HEK293 (cell line): ENCODE results near the gene FDX1.

Experiments
- CTCF ChIA-PET: fragments of 350-600 bp; formaldehyde crosslinking; extraction: SDS; loops from one replicate; lab custom pipeline; 2021; ENCODE audit warnings: antibody characterized with exemption; lab: Yijun Ruan, JAX
- POLR2A ChIA-PET: fragments of 300-600 bp; formaldehyde crosslinking; extraction: SDS; loops from one replicate; lab custom pipeline; 2020; ENCODE audit warnings: antibody characterized with exemption, inconsistent platforms; lab: Yijun Ruan, JAX
- H3K27ac ChIP-seq: fragments of 200-500 bp; sonication (Bioruptor generic); 2 replicates; pipeline ENCODE4 v1.5.1; 2014; ENCODE audit warnings: low read depth, low read length, control low read depth, inconsistent platforms; ENCODE audit errors: extremely low read depth
- H3K36me3 ChIP-seq, 2 experiments: fragments of 200-500 bp in 1 of 2; sonication (Bioruptor generic) in 1 of 2; 1 replicate in 1 of 2; 2 replicates in 1 of 2; pipeline ENCODE4 v1.5.1; 2014 to 2017; ENCODE audit warnings: inconsistent platforms in 2 of 2, low read length in 2 of 2; ENCODE audit not compliant: control insufficient read depth in 2 of 2, insufficient read depth in 1 of 2
- H3K4me1 ChIP-seq: fragments of 200-500 bp; sonication (Bioruptor generic); 2 replicates; pipeline ENCODE4 v1.5.1; 2014; ENCODE audit warnings: mild to moderate bottlenecking, low read length, inconsistent platforms; ENCODE audit not compliant: control insufficient read depth, insufficient read depth
- H3K4me3 ChIP-seq: 2 replicates; pipeline ENCODE4 v1.5.1; 2011; ENCODE audit warnings: low read depth, mild to moderate bottlenecking, control low read depth, low read length, moderate library complexity
- H3K9me3 ChIP-seq: fragments of 200-500 bp; sonication (Bioruptor generic); 2 replicates; pipeline ENCODE4 v1.5.1; 2014; ENCODE audit warnings: low read depth, low read length, inconsistent platforms; ENCODE audit not compliant: control insufficient read depth, insufficient read depth
- KLF9 ChIP-seq: fragments of 450-650 bp; formaldehyde crosslinking; IDR thresholded peaks from 2 replicates; pipeline ENCODE4 v1.5.1; 2016; ENCODE audit warnings: missing biosample characterization, missing genetic modification characterization, low read depth
- MEIS1 ChIP-seq: sonication (generic); formaldehyde crosslinking; IDR thresholded peaks from 2 replicates; pipeline ENCODE4 v1.8.1; 2022; ENCODE audit warnings: missing genetic modification reagents, mild to moderate bottlenecking, borderline replicate concordance
- TCF7L2 ChIP-seq: IDR thresholded peaks from 2 replicates; pipeline ENCODE4 v1.6.1; 2011; ENCODE audit warnings: low read depth, mild to moderate bottlenecking, inconsistent platforms, low read length, moderate library complexity, borderline replicate concordance
- ZBTB17 ChIP-seq: fragments of 450-650 bp; formaldehyde crosslinking; IDR thresholded peaks from 2 replicates; pipeline ENCODE4 v1.5.1; 2016; ENCODE audit warnings: missing biosample characterization, missing genetic modification characterization
- ZBTB48 ChIP-seq: fragments of 450-650 bp; formaldehyde crosslinking; IDR thresholded peaks from 2 replicates; pipeline ENCODE4 v1.5.1; 2016; ENCODE audit warnings: missing biosample characterization, missing genetic modification characterization
- ZNF140 ChIP-seq: fragments of 450-650 bp; formaldehyde crosslinking; IDR thresholded peaks from 2 replicates; pipeline ENCODE4 v1.5.1; 2016; ENCODE audit warnings: missing biosample characterization, missing genetic modification characterization
- ZNF248 ChIP-seq: fragments of 450-650 bp; formaldehyde crosslinking; IDR thresholded peaks from 2 replicates; pipeline ENCODE4 v1.5.1; 2017; ENCODE audit warnings: missing biosample characterization, missing genetic modification characterization
- ZNF335 ChIP-seq: fragments of 450-650 bp; formaldehyde crosslinking; conservative IDR thresholded peaks from 2 replicates; pipeline ENCODE4 v1.5.1; 2016; ENCODE audit warnings: missing biosample characterization, missing genetic modification characterization
- ZNF404 ChIP-seq: fragments of 450-650 bp; formaldehyde crosslinking; IDR thresholded peaks from 2 replicates; pipeline ENCODE4 v1.5.1; 2017; ENCODE audit warnings: missing biosample characterization, missing genetic modification characterization
- ZNF501 ChIP-seq: fragments of 450-650 bp; formaldehyde crosslinking; IDR thresholded peaks from 2 replicates; pipeline ENCODE4 v1.5.1; 2016; ENCODE audit warnings: missing biosample characterization, missing genetic modification characterization
- ZNF530 ChIP-seq: fragments of 450-650 bp; formaldehyde crosslinking; IDR thresholded peaks from 2 replicates; pipeline ENCODE4 v1.5.1; 2016; ENCODE audit warnings: low read depth, missing biosample characterization, missing genetic modification characterization
- ZNF747 ChIP-seq: fragments of 450-650 bp; formaldehyde crosslinking; IDR thresholded peaks from 2 replicates; pipeline ENCODE4 v1.5.1; 2016; ENCODE audit warnings: missing biosample characterization, missing genetic modification characterization
- ZNF785 ChIP-seq: fragments of 450-650 bp; formaldehyde crosslinking; IDR thresholded peaks from 2 replicates; pipeline ENCODE4 v1.5.1; 2016; ENCODE audit warnings: missing biosample characterization, missing genetic modification characterization
- TF ChIP-seq, protein P1 (sequence below): fragments of 450-650 bp; formaldehyde crosslinking; IDR thresholded peaks from 2 replicates; pipeline ENCODE4 v1.5.1; 2016; ENCODE audit warnings: missing biosample characterization, missing genetic modification characterization, borderline replicate concordance
- TF ChIP-seq, protein P2 (sequence below): fragments of 450-650 bp; formaldehyde crosslinking; IDR thresholded peaks from 2 replicates; pipeline ENCODE4; 2016; ENCODE audit warnings: missing biosample characterization, missing genetic modification characterization
- TF ChIP-seq, protein P3 (sequence below): fragments of 450-650 bp; formaldehyde crosslinking; IDR thresholded peaks from 2 replicates; pipeline ENCODE4 v1.5.1; 2016; ENCODE audit warnings: missing biosample characterization, missing genetic modification characterization
- TF ChIP-seq, protein P4 (sequence below): fragments of 450-650 bp; formaldehyde crosslinking; IDR thresholded peaks from 2 replicates; pipeline ENCODE4 v1.5.1; 2016; ENCODE audit warnings: missing biosample characterization, missing genetic modification characterization, low read depth
- TF ChIP-seq, protein P5 (sequence below): fragments of 450-650 bp; formaldehyde crosslinking; IDR thresholded peaks from 2 replicates; pipeline ENCODE4 v1.5.1; 2017; ENCODE audit warnings: missing biosample characterization, missing genetic modification characterization
- TF ChIP-seq, protein P6 (sequence below): fragments of 450-650 bp; formaldehyde crosslinking; IDR thresholded peaks from 2 replicates; pipeline ENCODE4 v1.5.1; 2017; ENCODE audit warnings: missing biosample characterization, mild to moderate bottlenecking, missing genetic modification characterization, moderate library complexity
- TF ChIP-seq, protein P7 (sequence below): fragments of 450-650 bp; IDR thresholded peaks from 2 replicates; pipeline ENCODE4 v1.5.1; 2018; ENCODE audit warnings: missing biosample characterization, mild to moderate bottlenecking, missing genetic modification characterization

The FDX1 gene

DNA sequence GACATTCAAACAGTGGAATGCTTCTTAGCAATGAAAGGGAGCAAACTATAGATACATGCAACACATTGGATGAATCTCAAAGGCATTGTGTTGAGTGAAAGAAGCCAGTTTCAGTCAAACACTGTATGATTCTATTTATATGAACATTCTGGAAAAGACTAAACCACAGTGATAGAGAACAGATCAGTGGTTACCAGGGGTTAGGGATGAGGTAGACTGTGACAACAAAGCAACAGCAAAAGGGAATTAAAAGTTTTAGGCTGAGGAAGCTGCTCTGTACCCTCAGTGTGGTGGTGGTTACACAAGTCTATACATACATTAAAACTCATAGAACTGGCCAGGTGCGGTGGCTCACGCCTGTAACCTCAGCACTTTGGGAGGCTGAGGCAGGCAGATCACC, 23.0 kb downstream of the FDX1 start (continued):
- TF ChIP-seq ZNF785 (tag by site-specific recombination) (no peak), ZNF501 (tag by site-specific recombination) (no peak), ZBTB48 (tag by site-specific recombination) (no peak), ZNF140 (tag by site-specific recombination) (no peak), ZBTB17 (tag by site-specific recombination) (no peak)
- TF ChIP-seq, protein P1, sequence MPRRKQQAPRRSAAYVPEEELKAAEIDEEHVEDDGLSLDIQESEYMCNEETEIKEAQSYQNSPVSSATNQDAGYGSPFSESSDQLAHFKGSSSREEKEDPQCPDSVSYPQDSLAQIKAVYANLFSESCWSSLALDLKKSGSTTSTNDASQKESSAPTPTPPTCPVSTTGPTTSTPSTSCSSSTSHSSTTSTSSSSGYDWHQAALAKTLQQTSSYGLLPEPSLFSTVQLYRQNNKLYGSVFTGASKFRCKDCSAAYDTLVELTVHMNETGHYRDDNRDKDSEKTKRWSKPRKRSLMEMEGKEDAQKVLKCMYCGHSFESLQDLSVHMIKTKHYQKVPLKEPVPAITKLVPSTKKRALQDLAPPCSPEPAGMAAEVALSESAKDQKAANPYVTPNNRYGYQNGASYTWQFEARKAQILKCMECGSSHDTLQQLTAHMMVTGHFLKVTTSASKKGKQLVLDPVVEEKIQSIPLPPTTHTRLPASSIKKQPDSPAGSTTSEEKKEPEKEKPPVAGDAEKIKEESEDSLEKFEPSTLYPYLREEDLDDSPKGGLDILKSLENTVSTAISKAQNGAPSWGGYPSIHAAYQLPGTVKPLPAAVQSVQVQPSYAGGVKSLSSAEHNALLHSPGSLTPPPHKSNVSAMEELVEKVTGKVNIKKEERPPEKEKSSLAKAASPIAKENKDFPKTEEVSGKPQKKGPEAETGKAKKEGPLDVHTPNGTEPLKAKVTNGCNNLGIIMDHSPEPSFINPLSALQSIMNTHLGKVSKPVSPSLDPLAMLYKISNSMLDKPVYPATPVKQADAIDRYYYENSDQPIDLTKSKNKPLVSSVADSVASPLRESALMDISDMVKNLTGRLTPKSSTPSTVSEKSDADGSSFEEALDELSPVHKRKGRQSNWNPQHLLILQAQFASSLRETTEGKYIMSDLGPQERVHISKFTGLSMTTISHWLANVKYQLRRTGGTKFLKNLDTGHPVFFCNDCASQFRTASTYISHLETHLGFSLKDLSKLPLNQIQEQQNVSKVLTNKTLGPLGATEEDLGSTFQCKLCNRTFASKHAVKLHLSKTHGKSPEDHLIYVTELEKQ (tag by site-specific recombination): no peak
- TF ChIP-seq, protein P2, sequence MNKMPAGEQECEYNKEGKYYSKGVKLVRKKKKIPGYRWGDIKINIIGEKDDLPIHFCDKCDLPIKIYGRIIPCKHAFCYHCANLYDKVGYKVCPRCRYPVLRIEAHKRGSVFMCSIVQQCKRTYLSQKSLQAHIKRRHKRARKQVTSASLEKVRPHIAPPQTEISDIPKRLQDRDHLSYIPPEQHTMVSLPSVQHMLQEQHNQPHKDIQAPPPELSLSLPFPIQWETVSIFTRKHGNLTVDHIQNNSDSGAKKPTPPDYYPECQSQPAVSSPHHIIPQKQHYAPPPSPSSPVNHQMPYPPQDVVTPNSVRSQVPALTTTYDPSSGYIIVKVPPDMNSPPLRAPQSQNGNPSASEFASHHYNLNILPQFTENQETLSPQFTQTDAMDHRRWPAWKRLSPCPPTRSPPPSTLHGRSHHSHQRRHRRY (tag by site-specific recombination): no peak
- TF ChIP-seq, protein P3, sequence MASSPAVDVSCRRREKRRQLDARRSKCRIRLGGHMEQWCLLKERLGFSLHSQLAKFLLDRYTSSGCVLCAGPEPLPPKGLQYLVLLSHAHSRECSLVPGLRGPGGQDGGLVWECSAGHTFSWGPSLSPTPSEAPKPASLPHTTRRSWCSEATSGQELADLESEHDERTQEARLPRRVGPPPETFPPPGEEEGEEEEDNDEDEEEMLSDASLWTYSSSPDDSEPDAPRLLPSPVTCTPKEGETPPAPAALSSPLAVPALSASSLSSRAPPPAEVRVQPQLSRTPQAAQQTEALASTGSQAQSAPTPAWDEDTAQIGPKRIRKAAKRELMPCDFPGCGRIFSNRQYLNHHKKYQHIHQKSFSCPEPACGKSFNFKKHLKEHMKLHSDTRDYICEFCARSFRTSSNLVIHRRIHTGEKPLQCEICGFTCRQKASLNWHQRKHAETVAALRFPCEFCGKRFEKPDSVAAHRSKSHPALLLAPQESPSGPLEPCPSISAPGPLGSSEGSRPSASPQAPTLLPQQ (tag by site-specific recombination): no peak

DNA sequence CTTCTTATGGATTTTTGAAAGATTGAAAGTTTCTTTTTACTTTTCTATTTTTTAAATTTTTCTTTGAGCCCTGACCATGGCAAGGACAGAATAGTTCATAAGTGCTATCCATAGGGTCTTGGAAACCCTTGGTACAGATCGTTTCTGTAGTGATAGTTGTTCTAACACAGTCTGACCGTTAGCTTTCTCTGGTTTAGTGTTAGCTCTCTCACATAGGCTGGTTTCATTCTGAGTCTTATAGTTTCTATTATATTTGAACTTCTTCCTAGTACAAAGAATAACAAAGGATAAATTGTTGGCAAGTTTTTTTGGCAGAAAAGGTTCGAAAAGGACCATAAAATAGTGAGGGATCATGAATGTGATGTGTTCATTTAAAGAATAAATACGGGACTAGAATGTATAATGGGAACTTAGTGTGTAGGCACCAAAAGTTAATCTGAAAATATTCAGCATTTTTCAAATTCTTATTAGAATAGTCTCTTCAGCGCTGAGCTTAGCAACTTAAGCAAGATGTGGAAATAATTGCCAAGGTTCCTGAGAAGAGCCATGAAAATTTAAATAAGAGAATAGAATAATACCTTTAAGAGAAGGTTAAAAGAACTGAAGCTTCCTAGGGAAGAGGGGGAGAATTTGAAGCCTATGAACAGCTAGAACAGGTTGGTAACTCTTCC, 24.1 kb downstream of the FDX1 start:
- ChIA-PET CTCF (interaction anchor here (1.0 kb wide), 1 partner anchor 9 kb away, joined by 5 read pairs; no protein-coding TSS in a partner anchor), POLR2A (no interaction called here)
- H3K4me3 ChIP-seq: no peak overlapping the region
- no peaks in the 10 kb centered on the region for H3K4me1 ChIP-seq
- TF ChIP-seq, protein P4, sequence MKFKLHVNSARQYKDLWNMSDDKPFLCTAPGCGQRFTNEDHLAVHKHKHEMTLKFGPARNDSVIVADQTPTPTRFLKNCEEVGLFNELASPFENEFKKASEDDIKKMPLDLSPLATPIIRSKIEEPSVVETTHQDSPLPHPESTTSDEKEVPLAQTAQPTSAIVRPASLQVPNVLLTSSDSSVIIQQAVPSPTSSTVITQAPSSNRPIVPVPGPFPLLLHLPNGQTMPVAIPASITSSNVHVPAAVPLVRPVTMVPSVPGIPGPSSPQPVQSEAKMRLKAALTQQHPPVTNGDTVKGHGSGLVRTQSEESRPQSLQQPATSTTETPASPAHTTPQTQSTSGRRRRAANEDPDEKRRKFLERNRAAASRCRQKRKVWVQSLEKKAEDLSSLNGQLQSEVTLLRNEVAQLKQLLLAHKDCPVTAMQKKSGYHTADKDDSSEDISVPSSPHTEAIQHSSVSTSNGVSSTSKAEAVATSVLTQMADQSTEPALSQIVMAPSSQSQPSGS: no peak
- TF ChIP-seq, protein P5, sequence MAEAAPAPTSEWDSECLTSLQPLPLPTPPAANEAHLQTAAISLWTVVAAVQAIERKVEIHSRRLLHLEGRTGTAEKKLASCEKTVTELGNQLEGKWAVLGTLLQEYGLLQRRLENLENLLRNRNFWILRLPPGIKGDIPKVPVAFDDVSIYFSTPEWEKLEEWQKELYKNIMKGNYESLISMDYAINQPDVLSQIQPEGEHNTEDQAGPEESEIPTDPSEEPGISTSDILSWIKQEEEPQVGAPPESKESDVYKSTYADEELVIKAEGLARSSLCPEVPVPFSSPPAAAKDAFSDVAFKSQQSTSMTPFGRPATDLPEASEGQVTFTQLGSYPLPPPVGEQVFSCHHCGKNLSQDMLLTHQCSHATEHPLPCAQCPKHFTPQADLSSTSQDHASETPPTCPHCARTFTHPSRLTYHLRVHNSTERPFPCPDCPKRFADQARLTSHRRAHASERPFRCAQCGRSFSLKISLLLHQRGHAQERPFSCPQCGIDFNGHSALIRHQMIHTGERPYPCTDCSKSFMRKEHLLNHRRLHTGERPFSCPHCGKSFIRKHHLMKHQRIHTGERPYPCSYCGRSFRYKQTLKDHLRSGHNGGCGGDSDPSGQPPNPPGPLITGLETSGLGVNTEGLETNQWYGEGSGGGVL (tag by site-specific recombination): no peak
- TF ChIP-seq MEIS1 (no peak), ZNF404 (tag by site-specific recombination) (no peak), ZNF335 (tag by site-specific recombination) (no peak), ZBTB17 (tag by site-specific recombination) (no peak), KLF9 (tag by site-specific recombination) (no peak), TCF7L2 (no peak), ZNF530 (no peak), ZNF747 (tag by site-specific recombination) (no peak), ZNF248 (tag by site-specific recombination) (no peak)
- TF ChIP-seq, protein P6, sequence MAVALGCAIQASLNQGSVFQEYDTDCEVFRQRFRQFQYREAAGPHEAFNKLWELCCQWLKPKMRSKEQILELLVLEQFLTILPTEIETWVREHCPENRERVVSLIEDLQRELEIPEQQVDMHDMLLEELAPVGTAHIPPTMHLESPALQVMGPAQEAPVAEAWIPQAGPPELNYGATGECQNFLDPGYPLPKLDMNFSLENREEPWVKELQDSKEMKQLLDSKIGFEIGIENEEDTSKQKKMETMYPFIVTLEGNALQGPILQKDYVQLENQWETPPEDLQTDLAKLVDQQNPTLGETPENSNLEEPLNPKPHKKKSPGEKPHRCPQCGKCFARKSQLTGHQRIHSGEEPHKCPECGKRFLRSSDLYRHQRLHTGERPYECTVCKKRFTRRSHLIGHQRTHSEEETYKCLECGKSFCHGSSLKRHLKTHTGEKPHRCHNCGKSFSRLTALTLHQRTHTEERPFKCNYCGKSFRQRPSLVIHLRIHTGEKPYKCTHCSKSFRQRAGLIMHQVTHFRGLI (tag by site-specific recombination): no peak
- TF ChIP-seq, protein P7, sequence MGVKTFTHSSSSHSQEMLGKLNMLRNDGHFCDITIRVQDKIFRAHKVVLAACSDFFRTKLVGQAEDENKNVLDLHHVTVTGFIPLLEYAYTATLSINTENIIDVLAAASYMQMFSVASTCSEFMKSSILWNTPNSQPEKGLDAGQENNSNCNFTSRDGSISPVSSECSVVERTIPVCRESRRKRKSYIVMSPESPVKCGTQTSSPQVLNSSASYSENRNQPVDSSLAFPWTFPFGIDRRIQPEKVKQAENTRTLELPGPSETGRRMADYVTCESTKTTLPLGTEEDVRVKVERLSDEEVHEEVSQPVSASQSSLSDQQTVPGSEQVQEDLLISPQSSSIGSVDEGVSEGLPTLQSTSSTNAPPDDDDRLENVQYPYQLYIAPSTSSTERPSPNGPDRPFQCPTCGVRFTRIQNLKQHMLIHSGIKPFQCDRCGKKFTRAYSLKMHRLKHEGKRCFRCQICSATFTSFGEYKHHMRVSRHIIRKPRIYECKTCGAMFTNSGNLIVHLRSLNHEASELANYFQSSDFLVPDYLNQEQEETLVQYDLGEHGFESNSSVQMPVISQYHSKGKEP (tag by site-specific recombination): no peak
- H3K9me3 ChIP-seq: no peaks in the 10 kb centered on the region
- H3K27ac ChIP-seq: no peak overlapping the region
- peaks cover 0 to 23% of the 10 kb centered on the region in 2 experiments; a peak in 2 of 3 replicates for H3K36me3 ChIP-seq
